ENCODE data around the gene SERINC2. TPM values are rescaled to one million over a fixed set of nuclear protein-coding genes. Genes with fewer than 3 reads are reported as not detected.
A peak's percentile ranks its signal among the peaks of the same experiment; 100 is the strongest.

The SERINC2 gene
- total and polyA plus RNA-seq, 2 experiments from 2014 or later, result 20.5 to 23.3 TPM

- H4K20me1 ChIP-seq (replicated peaks; ENCODE audit: insufficient read depth), result no peaks in the 10 kb centered on the region; the same call in 1 of the 2 replicates
- Mint-ChIP-seq H3K4me3 (no peak overlapping the region), H3K9me3 (no peaks in the 10 kb centered on the region), H3K4me1 (peaks cover 13% of the 10 kb centered on the region), H3K27ac (no peak overlapping the region), H3K36me3 (ENCODE audit: low read depth) (no peaks in the 10 kb centered on the region), H3K27me3 (ENCODE audit: insufficient read depth, low read depth, poor library complexity) (peaks cover 14% of the 10 kb centered on the region)
- DNase-seq (ENCODE audit: low spot score) (no peak), ATAC-seq (no peak)
- no peak overlapping the region for H3K4me3 ChIP-seq
- no peaks in the 10 kb centered on the region for H3K36me3 ChIP-seq (ENCODE audit: insufficient read depth)
- no peak for TF ChIP-seq STAT1 (IDR thresholded peaks at IDR 0.05; ENCODE audit: unreplicated experiment)
- no peak for TF ChIP-seq ZNF114 (CRISPR knock-in tag; IDR thresholded peaks at IDR 0.05)
- TF ChIP-seq ZNF462 (CRISPR knock-in tag; IDR thresholded peaks at IDR 0.05), result no peak
- TF ChIP-seq CREB1 (CRISPR knock-in tag; IDR thresholded peaks at IDR 0.05; ENCODE audit: low read depth), result no peak
- TF ChIP-seq POLR2AphosphoS5 (IDR thresholded peaks at IDR 0.05; ENCODE audit: low read depth), result no peak
- TF ChIP-seq ETS1 (IDR thresholded peaks at IDR 0.05), result no peak
- no peak for TF ChIP-seq ZNF331 (CRISPR knock-in tag; IDR thresholded peaks at IDR 0.05; ENCODE audit: low read depth)
- TF ChIP-seq EZH2phosphoT487 (IDR thresholded peaks at IDR 0.05; ENCODE audit: unreplicated experiment), result no peak
- peak overlapping the region; percentile 32; the same call in 1 of the 2 replicates for H2AFZ ChIP-seq
- no peak overlapping the region for H3K27ac ChIP-seq (ENCODE audit: low read depth)
- no peaks in the 10 kb centered on the region for H3K79me2 ChIP-seq (replicated peaks; ENCODE audit: insufficient read depth)
- H3K9me2 ChIP-seq (ENCODE audit: insufficient read depth), result no peaks in the 10 kb centered on the region
- peaks cover 7% of the 10 kb centered on the region for H3K4me1 ChIP-seq (ENCODE audit: insufficient read depth)
- H3K4me2 ChIP-seq, result no peak overlapping the region
- no peaks in the 10 kb centered on the region for H3F3A ChIP-seq (replicated peaks; ENCODE audit: low read depth)
- H3K27me3 ChIP-seq (ENCODE audit: insufficient read depth), result peaks cover 3% of the 10 kb centered on the region; the same call in 1 of the 2 replicates
These were observed 14.8 kb upstream of the SERINC2 start for GRCh38 chr1:31398246-31398645.

Data from GM23338 (cell line).